Endothelial cell of umbilical vein (primary cell): Measurements from ENCODE around the gene SAFB. TPM values are rescaled to one million over a fixed set of nuclear protein-coding genes. Genes with fewer than 3 reads are reported as not detected.

ENCODE experiments used
- BruUV-seq: library from RNA; stranded (reverse); fragments of 400-500 nt; replicated peaks from 2 replicates; lab custom pipeline; 2021; lab: Mats Ljungman, UMichigan
- CTCF ChIA-PET: fragments of 300-600, 350-600 bp; sonication (Branson Sonifier 250); formaldehyde crosslinking; loops from one replicate; lab custom pipeline; 2021; ENCODE audit warnings: antibody characterized with exemption, inconsistent platforms; lab: Charles Lee
- POLR2A ChIA-PET: fragments of 300-600, 350-600 bp; sonication (Branson Sonifier 250); formaldehyde crosslinking; loops from one replicate; lab custom pipeline; 2021; ENCODE audit warnings: antibody characterized with exemption, inconsistent platforms; lab: Charles Lee
- DNase-seq: peaks from one replicate; pipeline ENCODE4 v3.0.0-alpha.2; 2011; ENCODE audit warnings: low read depth, low spot score
- FAIRE-seq: peaks from 2 replicates; lab custom pipeline; 2011; peaks lifted over from hg19 to GRCh38; lab: Jason Lieb, UNC
- H2AFZ ChIP-seq: 2 replicates; pipeline ENCODE4 v1.6.0; 2012; ENCODE audit warnings: low read depth, low read length, control low read depth, inconsistent platforms
- H3K27ac ChIP-seq: 2 replicates; pipeline ENCODE4 v1.5.1; 2011; ENCODE audit warnings: low read depth, mild to moderate bottlenecking, control low read depth, low read length, moderate library complexity; ENCODE audit not compliant: insufficient read depth
- H3K27me3 ChIP-seq, 2 experiments: 2 replicates each; pipeline versions ENCODE4 v1.6.0 to v1.6.1; 2011; ENCODE audit warnings: low read length in 2 of 2, mixed read lengths in 1 of 2; ENCODE audit not compliant: control insufficient read depth in 2 of 2, insufficient read depth in 2 of 2
- H3K36me3 ChIP-seq, 2 experiments: 2 replicates in 1 of 2; 3 replicates in 1 of 2; pipeline ENCODE4 v1.5.1; 2011; ENCODE audit warnings: low read length in 2 of 2, mild to moderate bottlenecking in 1 of 2, moderate library complexity in 1 of 2; ENCODE audit not compliant: control insufficient read depth in 2 of 2, insufficient read depth in 2 of 2; ENCODE audit errors: extremely low read depth in 1 of 2
- H3K4me1 ChIP-seq: 3 replicates; pipeline ENCODE4 v1.5.1; 2011; ENCODE audit warnings: mild to moderate bottlenecking, low read length; ENCODE audit not compliant: control insufficient read depth, insufficient read depth; ENCODE audit errors: extremely low read depth
- H3K4me2 ChIP-seq: 2 replicates; pipeline ENCODE4 v1.6.1; 2011; ENCODE audit warnings: low read length, control low read depth, mixed read lengths; ENCODE audit not compliant: insufficient read depth
- H3K4me3 ChIP-seq, 3 experiments: fragments of 200-600 bp in 1 of 3; sonication (generic), shearing (Covaris generic) in 1 of 3; replicated peaks in 1 of 3; 2 replicates each; pipeline ENCODE4 v1.5.1; 2011 to 2016; ENCODE audit warnings: control low read depth in 3 of 3, low read length in 3 of 3, mild to moderate bottlenecking in 2 of 3, inconsistent platforms in 1 of 3, low read depth in 1 of 3, moderate library complexity in 1 of 3; ENCODE audit not compliant: insufficient read depth in 1 of 3
- H3K79me2 ChIP-seq: 2 replicates; pipeline ENCODE4 v1.6.0; 2012; ENCODE audit warnings: low read length, inconsistent platforms; ENCODE audit not compliant: control insufficient read depth, insufficient read depth
- H3K9ac ChIP-seq: replicated peaks from 2 replicates; pipeline ENCODE3; 2011; ENCODE audit warnings: low read length, control low read depth; ENCODE audit not compliant: insufficient read depth; ENCODE audit errors: extremely low read depth
- H3K9me1 ChIP-seq: replicated peaks from 3 replicates; pipeline ENCODE4 v1.6.0; 2011; ENCODE audit warnings: mild to moderate bottlenecking, low read length; ENCODE audit not compliant: control insufficient read depth, insufficient read depth; ENCODE audit errors: extremely low read depth
- H3K9me3 ChIP-seq: replicated peaks from 2 replicates; pipeline ENCODE4 v1.5.1; 2012; ENCODE audit warnings: low read length, inconsistent platforms; ENCODE audit not compliant: control insufficient read depth, insufficient read depth
- H4K20me1 ChIP-seq: replicated peaks from 2 replicates; pipeline ENCODE3; 2011; ENCODE audit warnings: mild to moderate bottlenecking, low read length; ENCODE audit not compliant: control insufficient read depth, insufficient read depth; ENCODE audit errors: extremely low read depth
- JUN ChIP-seq: IDR thresholded peaks from 2 replicates; pipeline ENCODE4 v1.6.1; 2011; ENCODE audit warnings: borderline replicate concordance, low read depth; ENCODE audit not compliant: insufficient read length, insufficient read depth
- MYC ChIP-seq: IDR thresholded peaks from one replicate; pipeline ENCODE4 v1.6.1; 2011; ENCODE audit warnings: mild to moderate bottlenecking, low read depth, low read length
- POLR2AphosphoS5 ChIP-seq: IDR thresholded peaks from 2 replicates; pipeline ENCODE4 v1.6.1; 2012; ENCODE audit warnings: low read depth, mild to moderate bottlenecking, control low read depth, low read length, moderate library complexity; ENCODE audit not compliant: insufficient read depth
- dilution Hi-C: fragments of 300-500 bp; cut with MboI; formaldehyde crosslinking; loops from one replicate; pipeline ENCODE4 v1.15.0; 2019; ENCODE audit warnings: low sequenced_read_pairs; ENCODE audit not compliant: extremely low pct_ligation_motif_present
- intact Hi-C: fragments of 100-400 bp; cut with micrococcal nuclease; formaldehyde crosslinking; loops from one replicate; pipeline ENCODE4 v1.10.0; 2022
- polyA plus RNA-seq, 4 experiments: library from polyadenylated mRNA; depleted of rRNA in 3 of 4; stranded (reverse) in 3 of 4; unstranded in 1 of 4; fragments of >200 nt; gene quantifications; 2 replicates each; pipeline versions ENCODE4 v1.2.1 to v1.2.3, GENCODE V29; 2011 to 2012; ENCODE audit warnings: missing spikeins in 1 of 4
- total RNA-seq: library from RNA; stranded (reverse); gene quantifications from 2 replicates; pipeline ENCODE4 v1.2.3, GENCODE V29; 2021
- TF ChIP-seq, protein P1 (sequence below): IDR thresholded peaks from 2 replicates; pipeline ENCODE4 v1.6.1; 2011; ENCODE audit not compliant: insufficient read depth, insufficient read length

The SAFB gene
- total and polyA plus RNA-seq, 2 donors (not counting 3 experiments of a cell fraction or from before 2014, with no cell fraction given), result 44.7 to 109 TPM

DNA sequence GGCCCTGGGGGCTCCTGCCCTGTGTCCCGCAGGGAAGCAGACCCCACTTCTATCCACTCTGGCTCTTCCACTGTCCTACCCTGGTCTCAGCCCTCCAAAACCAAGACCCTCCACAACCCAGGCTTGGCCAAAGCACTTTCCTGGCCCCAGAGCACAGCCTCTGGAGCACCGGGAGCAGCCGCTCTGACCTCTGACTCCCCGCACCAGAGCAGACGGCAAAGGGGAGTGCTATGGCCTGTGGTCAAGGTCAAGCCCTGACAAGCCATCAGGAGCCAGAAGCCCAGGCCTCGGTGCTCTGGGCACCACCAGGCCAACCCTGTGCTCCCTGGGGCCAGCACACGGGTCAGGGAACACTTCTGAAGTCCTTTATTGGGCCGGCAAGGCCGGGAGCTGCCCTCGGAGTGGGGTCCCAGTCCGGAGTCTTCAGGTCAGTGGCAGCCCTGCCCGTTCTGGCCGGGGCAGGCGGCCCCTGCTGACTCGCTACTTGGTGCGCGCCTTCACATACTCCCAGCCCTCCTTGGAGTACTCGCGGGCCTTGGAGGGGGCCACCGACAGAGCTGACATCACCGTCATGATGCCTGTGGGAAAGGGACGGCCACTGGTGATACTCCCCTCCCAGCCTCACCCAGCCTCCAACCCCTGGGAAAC lies 55.3 kb downstream of the SAFB start:
- H2AFZ ChIP-seq, result no peak overlapping the region
- ChIA-PET CTCF (interaction anchor here (1.1 kb wide), 1 partner anchor 9 kb away, joined by 4 read pairs; no protein-coding TSS in a partner anchor), POLR2A (no interaction called here)
- no peaks in the 10 kb centered on the region for H3K9me3 ChIP-seq
- no peaks in the 10 kb centered on the region for H4K20me1 ChIP-seq
- intact Hi-C loops (no loop called here), dilution Hi-C loops (no loop called here)
- H3K9ac ChIP-seq, result no peak overlapping the region
- peaks cover 10% of the 10 kb centered on the region for H3K4me1 ChIP-seq
- H3K9me1 ChIP-seq, result no peaks in the 10 kb centered on the region
- DNase-seq (no peak), FAIRE-seq (no peak)
- no peak overlapping the region for H3K4me2 ChIP-seq
- peaks cover 9% of the 10 kb centered on the region for H3K79me2 ChIP-seq
- no peak overlapping the region for H3K27ac ChIP-seq
- peaks cover 0 to 5% of the 10 kb centered on the region in 2 experiments for H3K36me3 ChIP-seq
- BruUV-seq, result no TSS peak
- no peak for TF ChIP-seq MYC
- TF ChIP-seq, protein P1, sequence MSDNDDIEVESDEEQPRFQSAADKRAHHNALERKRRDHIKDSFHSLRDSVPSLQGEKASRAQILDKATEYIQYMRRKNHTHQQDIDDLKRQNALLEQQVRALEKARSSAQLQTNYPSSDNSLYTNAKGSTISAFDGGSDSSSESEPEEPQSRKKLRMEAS, result no peak
- no peak for TF ChIP-seq JUN
- H3K4me3 ChIP-seq, result no peak overlapping the region
- H3K27me3 ChIP-seq, result no peaks in the 10 kb centered on the region

DNA sequence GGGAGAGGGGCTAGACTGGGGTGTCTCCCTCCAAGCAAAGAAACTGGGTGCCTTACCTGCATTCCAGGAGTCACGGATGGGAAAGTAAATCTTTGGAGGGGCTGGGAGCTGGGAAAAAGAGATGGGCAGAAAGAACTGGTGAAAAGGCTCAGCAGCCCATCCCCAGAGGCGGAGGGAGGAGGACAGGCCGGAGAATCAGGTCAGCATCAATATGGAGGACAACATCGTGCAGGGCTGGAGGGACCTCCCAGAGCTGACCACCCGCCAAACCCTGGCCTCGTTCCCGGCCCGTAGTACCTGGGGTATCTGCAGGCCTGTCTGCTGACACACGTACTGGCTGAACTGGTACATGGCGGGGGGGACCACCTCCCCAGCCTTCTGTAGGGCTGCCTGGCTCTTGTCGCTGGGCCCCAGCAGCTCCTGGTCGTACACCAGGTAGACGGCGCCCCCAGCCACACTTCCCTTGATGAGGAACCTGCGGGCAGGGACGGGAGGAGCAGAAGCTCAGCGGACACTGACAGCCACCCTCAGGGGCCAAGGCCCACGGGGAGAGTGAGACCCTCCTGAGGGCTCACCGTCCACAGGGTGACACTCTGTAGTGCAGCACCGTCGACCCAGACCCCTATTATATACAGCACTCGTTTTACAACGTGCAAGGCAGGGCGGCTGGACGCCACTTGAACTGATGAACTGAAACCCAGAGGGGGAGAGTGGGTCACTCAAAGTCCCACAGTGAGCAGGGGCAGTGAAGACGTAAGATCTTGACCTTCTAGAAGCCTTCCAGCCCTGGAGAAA lies 56.6 kb downstream of the SAFB start:
- no TSS peak for BruUV-seq
- H3K4me3 ChIP-seq, result peak overlapping the region; percentile 65 to 91 (median 90)
- H3K27ac ChIP-seq, result no peak overlapping the region
- peak overlapping the region; percentile 70 for H2AFZ ChIP-seq
- ChIA-PET POLR2A (no interaction called here), CTCF (interaction anchor here (1.0 kb wide), 1 partner anchor 10 kb away, joined by 4 read pairs; the partner anchor contains the start of gene RPL36)
- TF ChIP-seq POLR2AphosphoS5 (no peak), MYC (no peak), JUN (no peak)
- TF ChIP-seq, protein P1, result no peak
- H3K27me3 ChIP-seq, result no peaks in the 10 kb centered on the region
- H4K20me1 ChIP-seq, result no peaks in the 10 kb centered on the region
- H3K4me2 ChIP-seq, result peak overlapping the region; percentile 91
- DNase-seq, result no peak
- intact Hi-C loops (loop anchor here (1.0 to 2.0 kb wide), 2 partner anchors 11 to 57 kb away; partner anchors contain the start of genes RPL36, SAFB and SAFB2), dilution Hi-C loops (no loop called here)
- H3K9me3 ChIP-seq, result no peaks in the 10 kb centered on the region
- H3K4me1 ChIP-seq, result peaks cover 10% of the 10 kb centered on the region
- peaks cover 9% of the 10 kb centered on the region for H3K79me2 ChIP-seq
- peak; percentile 40 for FAIRE-seq
- peaks cover 0 to 5% of the 10 kb centered on the region in 2 experiments for H3K36me3 ChIP-seq
- H3K9ac ChIP-seq, result peak overlapping the region; percentile 91
- no peaks in the 10 kb centered on the region for H3K9me1 ChIP-seq
